ENCODE results near the gene NAALADL2. TPM values are rescaled to one million over a fixed set of nuclear protein-coding genes. Genes with fewer than 3 reads are reported as not detected.

Gene NAALADL2
- total and polyA plus RNA-seq, 2 of the 13 experiments (the other 11 are each of a cell fraction or from before 2014, with no cell fraction given) = 0.08 TPM; not detected in 1

DNA sequence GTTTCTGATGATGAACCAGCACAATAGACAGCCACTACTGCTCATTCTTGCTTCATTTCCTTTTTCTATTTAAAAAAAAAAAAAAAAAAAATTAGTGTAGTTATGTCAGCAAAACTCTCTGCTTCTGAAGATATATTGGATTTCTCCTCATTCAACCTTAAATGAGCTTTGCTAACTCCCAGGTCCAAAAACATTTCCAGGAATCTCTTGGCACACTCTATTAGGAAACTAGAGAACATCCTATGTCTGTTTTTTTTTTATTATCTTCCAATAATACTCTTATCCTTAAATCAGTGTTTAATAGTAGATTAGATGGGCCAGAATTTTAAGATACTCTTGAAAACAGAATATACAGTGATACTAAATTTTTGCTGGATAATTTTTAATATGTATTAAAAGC lies 398.0 kb downstream of the NAALADL2 start:
- no peak overlapping the region for H3K4me2 ChIP-seq (ENCODE audit: low read depth, low read length)
- TF ChIP-seq ATF6 (CRISPR knock-in tag; conservative IDR thresholded peaks at IDR 0.05) = no peak
- no peak for TF ChIP-seq ZNF329 (CRISPR knock-in tag; IDR thresholded peaks at IDR 0.05; ENCODE audit: low read depth)
- TF ChIP-seq CEBPG (CRISPR knock-in tag; IDR thresholded peaks at IDR 0.05) = no peak
- TF ChIP-seq, protein P1, sequence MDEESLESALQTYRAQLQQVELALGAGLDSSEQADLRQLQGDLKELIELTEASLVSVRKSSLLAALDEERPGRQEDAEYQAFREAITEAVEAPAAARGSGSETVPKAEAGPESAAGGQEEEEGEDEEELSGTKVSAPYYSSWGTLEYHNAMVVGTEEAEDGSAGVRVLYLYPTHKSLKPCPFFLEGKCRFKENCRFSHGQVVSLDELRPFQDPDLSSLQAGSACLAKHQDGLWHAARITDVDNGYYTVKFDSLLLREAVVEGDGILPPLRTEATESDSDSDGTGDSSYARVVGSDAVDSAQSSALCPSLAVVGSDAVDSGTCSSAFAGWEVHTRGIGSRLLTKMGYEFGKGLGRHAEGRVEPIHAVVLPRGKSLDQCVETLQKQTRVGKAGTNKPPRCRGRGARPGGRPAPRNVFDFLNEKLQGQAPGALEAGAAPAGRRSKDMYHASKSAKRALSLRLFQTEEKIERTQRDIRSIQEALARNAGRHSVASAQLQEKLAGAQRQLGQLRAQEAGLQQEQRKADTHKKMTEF (CRISPR knock-in tag; IDR thresholded peaks at IDR 0.05) = no peak
- TF ChIP-seq MBNL3 (CRISPR knock-in tag; conservative IDR thresholded peaks at IDR 0.05) = no peak
- TF ChIP-seq KDM3A (CRISPR knock-in tag; IDR thresholded peaks at IDR 0.05; ENCODE audit: low read depth) = no peak
- TF ChIP-seq MLLT10 (CRISPR knock-in tag; IDR thresholded peaks at IDR 0.05) = no peak
- in situ Hi-C loops (cut with HindIII; ENCODE audit: extremely low pct_ligation_motif_present, low pct_unique_long_range_greater_than_20kb) (no loop called here), intact Hi-C loops (cut with micrococcal nuclease; ENCODE audit: unreplicated experiment) (no loop called here)
- no peak overlapping the region for H3K9ac ChIP-seq (ENCODE audit: insufficient read depth, low read depth, low read length)
- no TSS peak for BruUV-seq (replicated peaks)
- DNase-seq (ENCODE audit: low spot score) (no peak), ATAC-seq (no peak), FAIRE-seq (no peak)
- H3K27me3 ChIP-seq (ENCODE audit: control insufficient read depth in 1 of 2, insufficient read depth in 2 of 2, low read length in 2 of 2) = no peaks in the 10 kb centered on the region
- H4K20me1 ChIP-seq (ENCODE audit: insufficient read depth, low read length) = no peaks in the 10 kb centered on the region
- no peak overlapping the region for H2AFZ ChIP-seq (ENCODE audit: low read length)
- no peak overlapping the region for H3K27ac ChIP-seq (ENCODE audit: extremely low read length, insufficient read depth, low read length)
- no peaks in the 10 kb centered on the region for H3K36me3 ChIP-seq (replicated peaks in 1 of 2; ENCODE audit: control insufficient read depth in 1 of 2, insufficient read depth in 2 of 2, low read length in 2 of 2)
- H3K4me1 ChIP-seq (ENCODE audit: insufficient read depth, low read length) = no peaks in the 10 kb centered on the region
- ChIA-PET CTCF (ENCODE audit: low intra/inter-chr PET ratio, low total read pairs) (no interaction called here), POLR2A (no interaction called here)
- H3K79me2 ChIP-seq (ENCODE audit: insufficient read depth, low read length) = no peaks in the 10 kb centered on the region
- no peak overlapping the region for H3K4me3 ChIP-seq (replicated peaks in 1 of 3; ENCODE audit: insufficient read depth in 1 of 3, low read depth in 2 of 3, low read length in 3 of 3)
- H3K9me3 ChIP-seq (ENCODE audit: low read length) = no peaks in the 10 kb centered on the region
